OCI-LY3 (cell line): ENCODE data around the gene BCAR3.

Source experiments
- H2AFZ ChIP-seq: fragments of 200-600, 300-600 bp; shearing (Covaris generic); 2 replicates; pipeline ENCODE4 v1.6.0; 2014; ENCODE audit warnings: antibody characterized with exemption, low read depth, low read length
- H3K27ac ChIP-seq: fragments of 200-600, 300-600 bp; sonication (generic); 2 replicates; pipeline ENCODE4 v1.5.1; 2014; ENCODE audit warnings: mild to moderate bottlenecking, low read length, moderate library complexity, mixed read lengths
- H3K27me3 ChIP-seq: fragments of 200-600, 300-600 bp; sonication (generic); 2 replicates; pipeline ENCODE4 v1.6.1; 2014; ENCODE audit warnings: low read depth, low read length, mixed read lengths
- H3K36me3 ChIP-seq: fragments of 200-600, 300-600 bp; sonication (generic); replicated peaks from 2 replicates; pipeline ENCODE3; 2014; ENCODE audit warnings: low read depth, low read length, mixed read lengths
- H3K4me1 ChIP-seq: fragments of 300-600, 200-600 bp; sonication (generic); 2 replicates; pipeline ENCODE4 v1.6.1; 2014; ENCODE audit warnings: low read length, mixed read lengths
- H3K4me2 ChIP-seq: fragments of 200-600, 300-600 bp; sonication (generic); 2 replicates; pipeline ENCODE4 v1.6.1; 2014; ENCODE audit warnings: low read length, mixed read lengths
- H3K4me3 ChIP-seq: fragments of 300-600, 200-600 bp; sonication (generic); 2 replicates; pipeline ENCODE4 v1.5.1; 2014; ENCODE audit warnings: antibody characterized with exemption, mild to moderate bottlenecking, low read length, moderate library complexity
- H3K79me2 ChIP-seq: fragments of 300-600, 200-600 bp; shearing (Covaris generic); 2 replicates; pipeline ENCODE4 v1.6.1; 2014; ENCODE audit warnings: mild to moderate bottlenecking, low read length, mixed read lengths
- H3K9ac ChIP-seq: fragments of 300-600, 200-600 bp; shearing (Covaris generic); 2 replicates; pipeline ENCODE4 v1.6.0; 2014; ENCODE audit warnings: mild to moderate bottlenecking, low read length, moderate library complexity
- H3K9me3 ChIP-seq: fragments of 200-600, 300-600 bp; shearing (Covaris generic); 2 replicates; pipeline ENCODE4 v1.6.1; 2014; ENCODE audit warnings: low read length, mixed read lengths; ENCODE audit not compliant: insufficient read depth
- H4K20me1 ChIP-seq: fragments of 200-600, 300-600 bp; sonication (generic); 2 replicates; pipeline ENCODE4 v1.6.1; 2016; ENCODE audit warnings: low read length, mixed read lengths; ENCODE audit not compliant: insufficient read depth
- EZH2phosphoT487 ChIP-seq: fragments of 200-600 bp; shearing (Covaris generic); IDR thresholded peaks from 2 replicates; pipeline ENCODE4 v1.6.1; 2018; ENCODE audit warnings: antibody characterized with exemption, mixed run types, low read depth
- TF ChIP-seq, protein P1 (sequence below): fragments of 200-600, 300-600 bp; sonication (generic); IDR thresholded peaks from 2 replicates; pipeline ENCODE4 v1.5.1; 2014; ENCODE audit warnings: antibody characterized with exemption, low read length, low read depth

The BCAR3 gene

DNA sequence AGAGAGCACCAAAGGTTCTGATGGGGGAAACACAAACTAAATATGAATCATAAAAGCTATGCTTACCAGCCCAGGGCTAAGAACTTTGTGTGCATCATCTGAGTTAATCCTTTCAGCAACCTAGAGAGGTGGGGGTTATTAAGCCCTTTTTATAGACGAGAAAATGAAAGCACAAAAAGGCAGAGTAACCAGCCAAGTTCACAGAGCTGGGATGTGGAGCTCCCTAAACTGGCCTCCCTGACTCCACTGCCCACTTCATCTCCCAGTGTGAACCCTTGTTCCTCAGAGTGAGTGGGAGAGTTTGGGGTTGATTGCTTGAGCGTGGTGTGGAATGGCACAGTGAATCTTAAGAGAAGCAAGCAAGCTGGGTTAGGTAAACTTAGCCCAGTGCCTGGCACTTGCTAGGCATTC, 10.8 kb upstream of the BCAR3 start:
- Histone ChIP-seq H3K27me3 (no peaks in the 10 kb centered on the region), H3K9me3 (no peaks in the 10 kb centered on the region), H3K4me2 (peak overlapping the region; percentile 68), H3K79me2 (no peaks in the 10 kb centered on the region), H3K9ac (peak overlapping the region; percentile 43; the same call in 1 of the 2 replicates), H3K4me1 (peaks cover 75% of the 10 kb centered on the region), H2AFZ (no peak overlapping the region), H4K20me1 (no peaks in the 10 kb centered on the region), H3K4me3 (peak overlapping the region; percentile 31; the same call in 1 of the 2 replicates), H3K27ac (peak overlapping the region; percentile 66), H3K36me3 (no peaks in the 10 kb centered on the region)
- no peak for TF ChIP-seq EZH2phosphoT487
- TF ChIP-seq, protein P1, sequence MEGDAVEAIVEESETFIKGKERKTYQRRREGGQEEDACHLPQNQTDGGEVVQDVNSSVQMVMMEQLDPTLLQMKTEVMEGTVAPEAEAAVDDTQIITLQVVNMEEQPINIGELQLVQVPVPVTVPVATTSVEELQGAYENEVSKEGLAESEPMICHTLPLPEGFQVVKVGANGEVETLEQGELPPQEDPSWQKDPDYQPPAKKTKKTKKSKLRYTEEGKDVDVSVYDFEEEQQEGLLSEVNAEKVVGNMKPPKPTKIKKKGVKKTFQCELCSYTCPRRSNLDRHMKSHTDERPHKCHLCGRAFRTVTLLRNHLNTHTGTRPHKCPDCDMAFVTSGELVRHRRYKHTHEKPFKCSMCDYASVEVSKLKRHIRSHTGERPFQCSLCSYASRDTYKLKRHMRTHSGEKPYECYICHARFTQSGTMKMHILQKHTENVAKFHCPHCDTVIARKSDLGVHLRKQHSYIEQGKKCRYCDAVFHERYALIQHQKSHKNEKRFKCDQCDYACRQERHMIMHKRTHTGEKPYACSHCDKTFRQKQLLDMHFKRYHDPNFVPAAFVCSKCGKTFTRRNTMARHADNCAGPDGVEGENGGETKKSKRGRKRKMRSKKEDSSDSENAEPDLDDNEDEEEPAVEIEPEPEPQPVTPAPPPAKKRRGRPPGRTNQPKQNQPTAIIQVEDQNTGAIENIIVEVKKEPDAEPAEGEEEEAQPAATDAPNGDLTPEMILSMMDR = no peak

DNA sequence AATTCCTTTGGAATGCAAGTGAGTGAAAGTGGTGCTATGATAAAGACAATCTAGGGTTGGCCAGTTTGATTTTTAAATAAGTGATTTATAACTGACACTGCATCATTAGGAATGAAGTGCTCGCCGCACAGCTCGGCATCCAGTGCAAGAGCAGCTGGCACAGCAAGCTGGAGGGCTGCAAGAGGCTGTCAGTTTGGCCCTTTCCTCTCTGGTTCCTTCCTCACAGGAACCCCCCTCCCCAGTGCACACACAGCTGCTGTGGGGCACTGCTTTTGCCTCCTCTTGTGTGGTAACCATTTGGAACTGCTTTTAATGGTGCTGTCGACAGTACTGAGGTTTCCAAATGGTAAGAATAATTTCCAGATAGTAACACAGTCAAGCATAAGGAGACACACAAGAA, 10.4 kb upstream of the BCAR3 start:
- Histone ChIP-seq H4K20me1 (no peaks in the 10 kb centered on the region), H3K4me3 (no peak overlapping the region), H3K4me2 (peak overlapping the region; percentile 68; the same call in 1 of the 2 replicates), H3K27me3 (no peaks in the 10 kb centered on the region), H3K9me3 (no peaks in the 10 kb centered on the region), H2AFZ (no peak overlapping the region), H3K9ac (no peak overlapping the region), H3K36me3 (no peaks in the 10 kb centered on the region), H3K79me2 (no peaks in the 10 kb centered on the region), H3K4me1 (peaks cover 75% of the 10 kb centered on the region), H3K27ac (peak overlapping the region; percentile 66; the same call in 1 of the 2 replicates)
- TF ChIP-seq, protein P1 = no peak
- TF ChIP-seq EZH2phosphoT487 = no peak

DNA sequence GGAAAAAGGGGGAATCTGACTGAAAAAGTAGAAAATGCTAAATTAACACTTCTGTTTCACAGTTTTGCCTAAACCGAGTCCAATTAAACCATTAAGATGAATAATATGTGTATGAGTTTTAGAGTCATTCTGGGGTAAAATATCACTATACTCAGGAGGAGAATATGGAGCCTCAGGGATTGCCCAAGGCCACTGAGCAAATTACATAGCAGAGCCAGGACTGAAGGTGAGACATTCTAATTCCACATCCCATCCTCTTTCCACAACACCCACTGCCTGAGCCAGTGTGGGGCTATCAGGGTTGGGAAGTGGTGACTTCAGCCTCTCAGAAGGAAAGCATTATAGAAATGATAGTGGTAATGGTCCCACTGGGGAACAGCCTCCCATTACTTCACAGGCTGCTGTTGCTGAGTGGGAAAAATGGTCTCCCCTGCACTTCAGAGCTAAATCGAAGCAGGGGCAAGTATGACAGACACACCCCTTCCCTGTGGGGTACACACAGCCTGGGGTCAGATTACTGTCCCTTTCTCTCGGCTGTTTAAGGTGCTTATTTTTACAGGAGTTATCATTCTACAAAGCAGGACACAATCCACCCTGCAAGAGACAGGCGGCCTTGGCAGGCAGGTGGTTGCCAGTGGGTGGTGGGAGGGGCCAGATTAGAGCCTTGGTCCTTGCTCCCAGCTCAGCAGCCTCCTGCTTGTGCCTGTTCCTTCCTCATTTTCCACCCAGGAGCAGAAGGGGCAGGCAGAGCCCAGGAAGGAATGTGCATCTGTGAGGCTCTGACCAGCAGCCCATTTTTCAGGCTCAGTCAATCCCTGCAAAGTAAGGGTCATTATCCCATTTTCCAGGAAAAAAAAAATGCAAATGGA, 9.5 kb upstream of the BCAR3 start:
- H3K4me3 ChIP-seq = no peak overlapping the region
- no peaks in the 10 kb centered on the region for H3K36me3 ChIP-seq
- no peak for TF ChIP-seq EZH2phosphoT487
- TF ChIP-seq, protein P1 = no peak
- no peaks in the 10 kb centered on the region for H3K9me3 ChIP-seq
- no peaks in the 10 kb centered on the region for H4K20me1 ChIP-seq
- no peak overlapping the region for H3K9ac ChIP-seq
- H3K4me2 ChIP-seq = no peak overlapping the region
- no peak overlapping the region for H2AFZ ChIP-seq
- no peak overlapping the region for H3K27ac ChIP-seq
- H3K27me3 ChIP-seq = no peaks in the 10 kb centered on the region
- H3K79me2 ChIP-seq = no peaks in the 10 kb centered on the region
- peaks cover 78% of the 10 kb centered on the region for H3K4me1 ChIP-seq

DNA sequence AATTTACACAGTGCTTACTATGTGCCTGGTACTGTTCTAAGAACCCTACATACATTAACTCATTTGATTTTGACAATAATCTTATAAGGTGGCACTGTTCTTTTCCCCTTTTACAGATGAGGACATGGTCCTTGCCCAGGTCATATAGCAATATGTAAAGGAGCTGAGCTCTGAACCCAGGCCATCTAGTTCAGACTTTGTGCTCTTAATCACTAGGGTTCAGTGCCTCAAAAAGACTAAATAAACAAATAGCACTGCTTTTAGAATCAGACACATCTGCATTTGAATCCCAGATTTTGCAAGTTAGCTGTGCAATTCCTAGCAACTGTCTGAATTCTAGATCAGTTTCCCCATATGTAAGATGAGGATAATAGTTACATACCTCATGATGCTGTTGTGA, 8.7 kb upstream of the BCAR3 start:
- no peak overlapping the region for H3K4me2 ChIP-seq
- TF ChIP-seq, protein P1 = no peak
- TF ChIP-seq EZH2phosphoT487 = no peak
- no peak overlapping the region for H3K27ac ChIP-seq

More for the DNA sequence above, 8.7 kb upstream of the BCAR3 start:
- no peaks in the 10 kb centered on the region for H3K9me3 ChIP-seq
- H3K4me3 ChIP-seq = no peak overlapping the region
- no peak overlapping the region for H2AFZ ChIP-seq
- H3K36me3 ChIP-seq = no peaks in the 10 kb centered on the region
- H3K27me3 ChIP-seq = no peaks in the 10 kb centered on the region
- peaks cover 78% of the 10 kb centered on the region for H3K4me1 ChIP-seq
- H3K9ac ChIP-seq = no peak overlapping the region
- H3K79me2 ChIP-seq = no peaks in the 10 kb centered on the region
- no peaks in the 10 kb centered on the region for H4K20me1 ChIP-seq
